Measurements from ENCODE around the gene TDP2. TPM values are rescaled to one million over a fixed set of nuclear protein-coding genes. Genes with fewer than 3 reads are reported as not detected.

The TDP2 gene
- total RNA-seq, 2 donors from 2014 or later = 46.0 to 60.2 TPM

Other genes with a start within 250 kb of the TDP2 start
- under 1 TPM; 0.16 to 0.99 TPM for gene GPLD1, start 177.3 kb downstream of the TDP2 start, total RNA-seq
- gene ALDH5A1, start 171.9 kb downstream of the TDP2 start, total RNA-seq = 10 to 100 TPM; 10.5 to 14.6 TPM
- under 1 TPM in 1 of 2 donors, not detected in 1; 0.74 TPM for gene KIAA0319, start 20.7 kb downstream of the TDP2 start, total RNA-seq
- 10 to 100 TPM; 25.0 to 30.3 TPM for gene ACOT13, start 178 bp upstream of the TDP2 start, total RNA-seq
- 100 to 1,000 TPM; 120 to 141 TPM for gene C6orf62, start 52.3 kb upstream of the TDP2 start, total RNA-seq
- gene GMNN, start 108.0 kb upstream of the TDP2 start, total RNA-seq = 100 to 1,000 TPM in 1 of 2 donors, 10 to 100 TPM in 1; 68.7 to 109 TPM
- under 1 TPM in 1 of 2 donors, not detected in 1; 0.31 TPM for gene ARMH2, start 132.0 kb upstream of the TDP2 start, total RNA-seq

Data from activated naive CD4-positive, alpha-beta T cell treated with anti-CD3 and anti-CD28 coated beads, Interleukin-2, amount 50 U/mL, for 72 hours (primary cell).